ENCODE measurements around the gene ACADVL. TPM values are rescaled to one million over a fixed set of nuclear protein-coding genes. Genes with fewer than 3 reads are reported as not detected.
"Not testable (repeated sequence)": the region's sequence is repeated elsewhere in the genome, so short reads cannot be mapped to it uniquely, and the experiment has no call there.

ACADVL gene
- polyA plus RNA-seq (ENCODE audit: insufficient read length), result 478 TPM
- long read RNA-seq, donor 1, transcript ACADVL-209 (2 exons, 562 nt), result minor isoform, 7 of 122 reads
- long read RNA-seq, donor 1, transcript ACADVL-206 (8 exons, 1,212 nt), result minor isoform, 13 of 122 reads
- long read RNA-seq, donor 1, transcript ACADVL-214 (1 exons, 1,732 nt), result minor isoform, 18 of 122 reads
- long read RNA-seq, donor 1, transcript ACADVL-203 (20 exons, 2,323 nt), result major isoform, 25 of 122 reads
- long read RNA-seq, donor 1, partial matches to known transcripts, result 38 of 122 reads
- long read RNA-seq, donor 1, other reads (novel, unspliced or antisense), result 5 of 122 reads
- long read RNA-seq, donor 2, transcript ACADVL-206 (8 exons, 1,212 nt), result minor isoform, 9 of 74 reads
- long read RNA-seq, donor 2, transcript ACADVL-214 (1 exons, 1,732 nt), result minor isoform, 8 of 74 reads
- long read RNA-seq, donor 2, transcript ACADVL-215 (5 exons, 709 nt), result minor isoform, 9 of 74 reads
- long read RNA-seq, donor 2, transcript ACADVL-203 (20 exons, 2,323 nt), result major isoform, 26 of 74 reads
- long read RNA-seq, donor 2, partial matches to known transcripts, result 9 of 74 reads
- long read RNA-seq, donor 2, other reads (novel, unspliced or antisense), result 6 of 74 reads
- long read RNA-seq, donor 3, transcript ACADVL-215 (5 exons, 709 nt), result minor isoform, 6 of 100 reads
- long read RNA-seq, donor 3, transcript ACADVL-203 (20 exons, 2,323 nt), result major isoform, 21 of 100 reads
- long read RNA-seq, donor 3, transcript ACADVL-206 (8 exons, 1,212 nt), result minor isoform, 10 of 100 reads
- long read RNA-seq, donor 3, transcript ACADVL-214 (1 exons, 1,732 nt), result minor isoform, 15 of 100 reads
- long read RNA-seq, donor 3, partial matches to known transcripts, result 31 of 100 reads
- long read RNA-seq, donor 3, other reads (novel, unspliced or antisense), result 5 of 100 reads
- long read RNA-seq, donor 4, transcript ACADVL-214 (1 exons, 1,732 nt), result major isoform, 11 of 19 reads
- long read RNA-seq, donor 4, transcript ACADVL-209 (2 exons, 562 nt), result minor isoform, 5 of 19 reads
- long read RNA-seq, donor 4, partial matches to known transcripts, result 0 of 19 reads
- long read RNA-seq, donor 4, other reads (novel, unspliced or antisense), result 0 of 19 reads
- long read RNA-seq, donor 5, transcript ACADVL-209 (2 exons, 562 nt), result minor isoform, 9 of 326 reads
- long read RNA-seq, donor 5, transcript ACADVL-203 (20 exons, 2,323 nt), result major isoform, 41 of 326 reads
- long read RNA-seq, donor 5, transcript ACADVL-214 (1 exons, 1,732 nt), result minor isoform, 30 of 326 reads
- long read RNA-seq, donor 5, transcript ACADVL-215 (5 exons, 709 nt), result minor isoform, 7 of 326 reads
- long read RNA-seq, donor 5, partial matches to known transcripts, result 201 of 326 reads
- long read RNA-seq, donor 5, other reads (novel, unspliced or antisense), result 31 of 326 reads
- long read RNA-seq, donor 6, transcript ACADVL-214 (1 exons, 1,732 nt), result minor isoform, 9 of 56 reads
- long read RNA-seq, donor 6, transcript ACADVL-215 (5 exons, 709 nt), result minor isoform, 5 of 56 reads
- long read RNA-seq, donor 6, transcript ACADVL-203 (20 exons, 2,323 nt), result major isoform, 20 of 56 reads
- long read RNA-seq, donor 6, transcript ACADVL-206 (8 exons, 1,212 nt), result minor isoform, 6 of 56 reads
- long read RNA-seq, donor 6, partial matches to known transcripts, result 12 of 56 reads
- long read RNA-seq, donor 6, other reads (novel, unspliced or antisense), result 0 of 56 reads
- long read RNA-seq, donor 7, transcript ACADVL-215 (5 exons, 709 nt), result minor isoform, 9 of 118 reads
- long read RNA-seq, donor 7, transcript ACADVL-214 (1 exons, 1,732 nt), result minor isoform, 17 of 118 reads
- long read RNA-seq, donor 7, transcript ACADVL-203 (20 exons, 2,323 nt), result major isoform, 30 of 118 reads
- long read RNA-seq, donor 7, transcript ACADVL-206 (8 exons, 1,212 nt), result minor isoform, 12 of 118 reads
- long read RNA-seq, donor 7, partial matches to known transcripts, result 24 of 118 reads
- long read RNA-seq, donor 7, other reads (novel, unspliced or antisense), result 12 of 118 reads
- long read RNA-seq, donor 8, transcript ACADVL-203 (20 exons, 2,323 nt), result major isoform, 19 of 31 reads
- long read RNA-seq, donor 8, partial matches to known transcripts, result 0 of 31 reads
- long read RNA-seq, donor 8, other reads (novel, unspliced or antisense), result 0 of 31 reads

- peak; percentile 83 for DNase-seq
Observed at GRCh38 chr17:7219812-7220592, at the start of gene ACADVL, which contains the start of gene DLG4. ACADVL (plus strand) TSS chr17:7219938; CDS start chr17:7219985, 47 bp downstream. DLG4 (minus strand) TSS chr17:7219836.

GRCh38 chr17:7172522-7173191, 47.1 kb upstream of the ACADVL start:
- not testable (repeated sequence) for DNase-seq

GRCh38 chr17:7173687-7174602, 45.8 kb upstream of the ACADVL start:
- DNase-seq, result peak; percentile 53

- DNase-seq, result no peak
Observed at GRCh38 chr17:7174603-7175326, 45.0 kb upstream of the ACADVL start.

GRCh38 chr17:7175330-7175733, 44.4 kb upstream of the ACADVL start:
- DNase-seq, result no peak

GRCh38 chr17:7176107-7176840, 43.5 kb upstream of the ACADVL start:
- DNase-seq, result no peak

GRCh38 chr17:7176841-7177190, 42.9 kb upstream of the ACADVL start:
- no peak for DNase-seq

GRCh38 chr17:7177191-7177953, 42.4 kb upstream of the ACADVL start:
- peak; percentile 91 for DNase-seq

- peak; percentile 59 for DNase-seq
Observed at GRCh38 chr17:7177954-7178477, 41.7 kb upstream of the ACADVL start.

GRCh38 chr17:7178973-7179316, 40.8 kb upstream of the ACADVL start:
- DNase-seq, result no peak

- no peak for DNase-seq
Observed at GRCh38 chr17:7179317-7180254, 40.2 kb upstream of the ACADVL start, which contains the start of gene ASGR1. ASGR1 (minus strand) TSS chr17:7179370; CDS start chr17:7178563, 807 bp downstream.

GRCh38 chr17:7182101-7182500, 37.6 kb upstream of the ACADVL start:
- not testable (repeated sequence) for DNase-seq

- DNase-seq, result no peak
Observed at GRCh38 chr17:7183433-7184090, 36.2 kb upstream of the ACADVL start.
